T-cell (primary cell): ENCODE data around the gene C10orf67. TPM values are rescaled to one million over a fixed set of nuclear protein-coding genes. Genes with fewer than 3 reads are reported as not detected.
A peak's percentile ranks its signal among the peaks of the same experiment; 100 is the strongest.

Source experiments
- ATAC-seq, 4 experiments: fragments of 200-7000 bp in 3 of 4; fragments of 150-1000 bp in 1 of 4; cut with Tn5 transposase; replicated peaks in 1 of 4; 1 replicate in 3 of 4; 2 replicates in 1 of 4; pipeline ENCODE4 v1.10.0; 2021; ENCODE audit warnings: moderate library complexity in 3 of 4, mild to moderate bottlenecking in 2 of 4, moderate number of reproducible peaks in 1 of 4
- CTCF ChIA-PET, 2 donors: fragments of 300-600 bp; sonication (Branson Sonifier 250); formaldehyde crosslinking; loops; one replicate each; lab custom pipeline; 2022; ENCODE audit warnings: antibody characterized with exemption in 2 of 2; lab: Charles Lee
- POLR2A ChIA-PET, 2 donors: fragments of 300-600 bp; sonication (Branson Sonifier 250); formaldehyde crosslinking; loops; one replicate each; lab custom pipeline; 2022; ENCODE audit warnings: antibody characterized with exemption in 2 of 2; lab: Charles Lee
- DNase-seq, 35 experiments: peaks; one replicate each; pipeline versions ENCODE4 v3.0.0 to v3.0.0-alpha.2; 2013 to 2023
- H3K27ac ChIP-seq: one replicate; pipeline ENCODE4 v1.5.1; 2013; ENCODE audit warnings: low read length
- H3K27me3 ChIP-seq, 2 experiments: replicated peaks in 1 of 2; 1 replicate in 1 of 2; 2 replicates in 1 of 2; pipeline versions ENCODE4 v1.6.1 to v1.7.0; 2013; ENCODE audit warnings: low read length in 1 of 2, mixed read lengths in 1 of 2; ENCODE audit not compliant: control insufficient read depth in 2 of 2, insufficient read depth in 2 of 2; ENCODE audit errors: extremely low read depth in 1 of 2
- H3K36me3 ChIP-seq, 2 donors: 1 replicate in 1 of 2; 2 replicates in 1 of 2; pipeline versions ENCODE4 v1.6.1 to v1.7.0; 2013; ENCODE audit warnings: low read length in 1 of 2; ENCODE audit not compliant: control insufficient read depth in 2 of 2, insufficient read depth in 1 of 2; ENCODE audit errors: extremely low read depth in 1 of 2
- H3K4me1 ChIP-seq, 2 experiments: 1 replicate in 1 of 2; 2 replicates in 1 of 2; pipeline versions ENCODE4 v1.6.1 to v1.7.0; 2013; ENCODE audit warnings: low read length in 2 of 2, mixed read lengths in 1 of 2; ENCODE audit not compliant: insufficient read depth in 2 of 2, control insufficient read depth in 1 of 2; ENCODE audit errors: extremely low read depth in 1 of 2
- H3K4me3 ChIP-seq, 2 donors: 1 replicate in 1 of 2; 2 replicates in 1 of 2; pipeline versions ENCODE4 v1.5.1 to v1.7.0; 2013; ENCODE audit warnings: mild to moderate bottlenecking in 2 of 2, low read length in 1 of 2, moderate library complexity in 1 of 2; ENCODE audit not compliant: control insufficient read depth in 1 of 2; ENCODE audit errors: extremely low read depth in 1 of 2
- H3K9me3 ChIP-seq: 2 replicates; pipeline ENCODE4 v1.7.0; 2013
- H3K27ac Mint-ChIP-seq, 2 donors: one replicate each; pipeline ENCODE4 v1.8.0; 2020 to 2021; ENCODE audit warnings: mild to moderate bottlenecking in 2 of 2, mixed read lengths in 2 of 2
- H3K27me3 Mint-ChIP-seq, 2 donors: one replicate each; pipeline ENCODE4 v1.8.0; 2021 to 2022; ENCODE audit warnings: mixed read lengths in 2 of 2
- H3K36me3 Mint-ChIP-seq: one replicate; pipeline ENCODE4 v1.8.0; 2021; ENCODE audit warnings: mixed read lengths
- H3K4me1 Mint-ChIP-seq, 3 donors: one replicate each; pipeline ENCODE4 v1.8.0; 2020 to 2022; ENCODE audit warnings: mixed read lengths in 3 of 3, mild to moderate bottlenecking in 1 of 3
- H3K4me3 Mint-ChIP-seq, 3 donors: one replicate each; pipeline ENCODE4 v1.8.0; 2020 to 2022; ENCODE audit warnings: mild to moderate bottlenecking in 3 of 3, mixed read lengths in 3 of 3, moderate library complexity in 3 of 3
- H3K9me3 Mint-ChIP-seq, 3 donors: one replicate each; pipeline ENCODE4 v1.8.0; 2020 to 2022; ENCODE audit warnings: mixed read lengths in 3 of 3
- WGBS: methylation state at CpG from one replicate; pipeline ENCODE4 v1.1.5; 2013; ENCODE audit warnings: missing lambda C conversion rate; ENCODE audit not compliant: insufficient coverage; 5-methylcytosine and 5-hydroxymethylcytosine counted together
- total RNA-seq, 35 experiments: library from RNA in 6 of 35; stranded (reverse) in 6 of 35; fragments of 120-200 nt in 1 of 35; gene quantifications; one replicate each; pipeline versions ENCODE4 v1.2.1 to v1.2.4 and lab custom pipeline; 2013 to 2026

Gene C10orf67
- total RNA-seq, 5 donors from 2014 or later (not counting 1 experiment from before 2014, with no cell fraction given) = 0.13 TPM; not detected in 4

GRCh38 chr10:23343591-23344240 lies 881 bp downstream of the C10orf67 start:
- ATAC-seq (peak; percentile 29 to 64 (median 42)), DNase-seq (peak in 18 of 35 experiments; percentile 5 to 51 (median 18))
- CTCF ChIA-PET = interaction anchor here in 1 of 2 donors (0.8 kb wide), 1 partner anchor 29 kb away, joined by 6 read pairs; no protein-coding TSS in a partner anchor
- Mint-ChIP-seq H3K4me1 (peaks cover 41 to 46% (median 44%) of the 10 kb centered on the region in 3 donors), H3K36me3 (no peaks in the 10 kb centered on the region), H3K27ac (peak overlapping the region in 1 of 2 donors; percentile 28), H3K9me3 (no peaks in the 10 kb centered on the region), H3K4me3 (peak overlapping the region; percentile 83 to 89 (median 86)), H3K27me3 (peaks cover 0 to 5% of the 10 kb centered on the region in 2 donors)
- POLR2A ChIA-PET = interaction anchor here in 1 of 2 donors (0.5 to 1.4 kb wide), 2 partner anchors 19 to 52 kb away, joined by 4 to 6 read pairs; no protein-coding TSS in a partner anchor
- Histone ChIP-seq H3K36me3 (no peaks in the 10 kb centered on the region), H3K4me1 (peaks cover 4 to 27% of the 10 kb centered on the region in 2 experiments), H3K27ac (no peak overlapping the region), H3K9me3 (no peaks in the 10 kb centered on the region), H3K4me3 (peak overlapping the region; percentile 15 to 62), H3K27me3 (peaks cover 9 to 13% of the 10 kb centered on the region in 2 experiments)
- 42% methylated on average over 25 of the region's 48 CpGs for whole genome bisulfite sequencing

GRCh38 chr10:23342213-23342884 lies 2.2 kb downstream of the C10orf67 start:
- Mint-ChIP-seq H3K27ac (peak overlapping the region; percentile 13 to 79), H3K9me3 (no peaks in the 10 kb centered on the region), H3K4me3 (peak overlapping the region in 1 of 3 donors; percentile 86), H3K4me1 (peaks cover 41 to 46% (median 44%) of the 10 kb centered on the region in 3 donors), H3K36me3 (no peaks in the 10 kb centered on the region), H3K27me3 (peaks cover 0 to 4% of the 10 kb centered on the region in 2 donors)
- Histone ChIP-seq H3K4me1 (peaks cover 4 to 27% of the 10 kb centered on the region in 2 experiments), H3K9me3 (no peaks in the 10 kb centered on the region), H3K4me3 (no peak overlapping the region), H3K27ac (no peak overlapping the region), H3K36me3 (no peaks in the 10 kb centered on the region), H3K27me3 (peaks cover 9 to 13% of the 10 kb centered on the region in 2 experiments)
- DNase-seq (no peak), ATAC-seq (no peak)
- POLR2A ChIA-PET = interaction anchor here (0.6 to 1.1 kb wide), 3 partner anchors 20 to 105 kb away, joined by 3 read pairs; no protein-coding TSS in a partner anchor
- CTCF ChIA-PET = interaction anchor here in 1 of 2 donors (1.2 kb wide), 1 partner anchor 29 kb away, joined by 3 read pairs; no protein-coding TSS in a partner anchor
- 75% methylated on average over 6 of the region's 11 CpGs for WGBS

- Histone ChIP-seq H3K27ac (peak overlapping the region; percentile 24), H3K27me3 (peaks cover 9 to 16% of the 10 kb centered on the region in 2 experiments), H3K9me3 (no peaks in the 10 kb centered on the region), H3K4me1 (peaks cover 4 to 27% of the 10 kb centered on the region in 2 experiments), H3K4me3 (no peak overlapping the region), H3K36me3 (no peaks in the 10 kb centered on the region)
- ChIA-PET POLR2A (interaction anchor here in 1 of 2 donors (1.2 kb wide), 1 partner anchor 100 kb away, joined by 3 read pairs; no protein-coding TSS in a partner anchor), CTCF (interaction anchor here in 1 of 2 donors (1.1 kb wide), 1 partner anchor 40 kb away, joined by 3 read pairs; no protein-coding TSS in a partner anchor)
- DNase-seq = peak in 2 of 35 experiments; percentile 20 to 44
- peak; percentile 53 to 78 (median 62) for ATAC-seq
- no peaks in the 10 kb centered on the region for H3K36me3 Mint-ChIP-seq
- no peak overlapping the region for H3K4me3 Mint-ChIP-seq
- no peaks in the 10 kb centered on the region for H3K9me3 Mint-ChIP-seq
- 0% methylated on average over 1 of the region's 2 CpGs for WGBS
- H3K27ac Mint-ChIP-seq = peak overlapping the region; percentile 37 to 79
- H3K4me1 Mint-ChIP-seq = peaks cover 41 to 46% (median 44%) of the 10 kb centered on the region in 3 donors
- H3K27me3 Mint-ChIP-seq = peaks cover 0 to 4% of the 10 kb centered on the region in 2 donors
Measured at GRCh38 chr10:23341004-23341403, 3.6 kb downstream of the C10orf67 start.

GRCh38 chr10:23340354-23340753 lies 4.2 kb downstream of the C10orf67 start:
- no peaks in the 10 kb centered on the region for H3K36me3 Mint-ChIP-seq
- ATAC-seq (no peak), DNase-seq (no peak)
- peak overlapping the region in 1 of 2 donors; percentile 12 for H3K27ac Mint-ChIP-seq
- 100% methylated on average over 3 of the region's 4 CpGs for WGBS
- H3K9me3 ChIP-seq = no peaks in the 10 kb centered on the region
- H3K4me1 ChIP-seq = peaks cover 4 to 27% of the 10 kb centered on the region in 2 experiments
- H3K4me3 ChIP-seq = no peak overlapping the region
- H3K36me3 ChIP-seq = no peaks in the 10 kb centered on the region
- H3K4me3 Mint-ChIP-seq = no peak overlapping the region
- peaks cover 7 to 16% of the 10 kb centered on the region in 2 experiments for H3K27me3 ChIP-seq
- ChIA-PET POLR2A (interaction anchor here in 1 of 2 donors (1.2 kb wide), 1 partner anchor 101 kb away, joined by 3 read pairs; no protein-coding TSS in a partner anchor), CTCF (interaction anchor here (0.6 to 1.1 kb wide), 3 partner anchors 41 to 186 kb away, joined by 3 read pairs; no protein-coding TSS in a partner anchor)
- H3K27me3 Mint-ChIP-seq = peaks cover 0 to 4% of the 10 kb centered on the region in 2 donors
- H3K27ac ChIP-seq = no peak overlapping the region
- peaks cover 41 to 44% (median 44%) of the 10 kb centered on the region in 3 donors for H3K4me1 Mint-ChIP-seq
- H3K9me3 Mint-ChIP-seq = no peaks in the 10 kb centered on the region

- Histone ChIP-seq H3K9me3 (no peaks in the 10 kb centered on the region), H3K36me3 (no peaks in the 10 kb centered on the region), H3K27ac (no peak overlapping the region), H3K4me3 (no peak overlapping the region), H3K4me1 (peaks cover 0 to 16% of the 10 kb centered on the region in 2 experiments), H3K27me3 (peaks cover 7 to 9% of the 10 kb centered on the region in 2 experiments)
- H3K4me3 Mint-ChIP-seq = no peak overlapping the region
- POLR2A ChIA-PET = no interaction called here
- DNase-seq = no peak
- CTCF ChIA-PET = no interaction called here
- H3K27me3 Mint-ChIP-seq = no peaks in the 10 kb centered on the region
- ATAC-seq = no peak
- H3K9me3 Mint-ChIP-seq = no peaks in the 10 kb centered on the region
- no peak overlapping the region for H3K27ac Mint-ChIP-seq
- H3K36me3 Mint-ChIP-seq = no peaks in the 10 kb centered on the region
- no CpG with 5 or more reads among the region's 1 CpG for WGBS
- H3K4me1 Mint-ChIP-seq = peaks cover 35 to 39% (median 36%) of the 10 kb centered on the region in 3 donors
Measured at GRCh38 chr10:23338886-23339285, 5.7 kb downstream of the C10orf67 start.
